Esophagus muscularis mucosa (tissue), 3 donors: ENCODE data around the gene P2RY13.

Experiments
- CTCF ChIP-seq, 3 experiments: fragments of 200-600 bp in 2 of 3; fragments of 450-650 bp in 1 of 3; sonication (generic) in 2 of 3; IDR thresholded peaks; one replicate each; pipeline ENCODE4 v1.5.1; 2017 to 2019; ENCODE audit warnings: antibody characterized with exemption in 3 of 3, mild to moderate bottlenecking in 2 of 3, moderate library complexity in 1 of 3
- POLR2A ChIP-seq: fragments of 450-650 bp; IDR thresholded peaks from one replicate; pipeline ENCODE4 v1.6.1; 2017; ENCODE audit warnings: antibody characterized with exemption, moderate library complexity, mild to moderate bottlenecking, low read depth
- POLR2AphosphoS5 ChIP-seq, 2 donors: sonication (generic); formaldehyde crosslinking; IDR thresholded peaks; one replicate each; pipeline ENCODE4 v1.6.1; 2017; ENCODE audit warnings: antibody characterized with exemption in 2 of 2

GRCh38 chr3:151305060-151305774 is 24.1 kb downstream of the P2RY13 start:
- TF ChIP-seq CTCF (IDR thresholded peaks at IDR 0.05) (no peak), POLR2AphosphoS5 (IDR thresholded peaks at IDR 0.05) (peak in 1 of 2 donors; percentile 20), POLR2A (no peak)
